HepG2 (cell line): ENCODE data around the gene ORC3. TPM values are rescaled to one million over a fixed set of nuclear protein-coding genes. Genes with fewer than 3 reads are reported as not detected.

ENCODE experiments used
- AHDC1 ChIP-seq: sonication (generic); formaldehyde crosslinking; IDR thresholded peaks from 2 replicates; pipeline ENCODE4 v1.5.1; 2020; ENCODE audit warnings: mild to moderate bottlenecking, missing genetic modification reagents, borderline replicate concordance
- CREM ChIP-seq, 2 experiments: sonication (generic) in 1 of 2; formaldehyde crosslinking in 1 of 2; IDR thresholded peaks; 2 replicates each; pipeline versions ENCODE4 v1.4.0 to v1.6.1; 2016 to 2020; ENCODE audit warnings: antibody characterized with exemption in 1 of 2, mild to moderate bottlenecking in 1 of 2, missing genetic modification reagents in 1 of 2
- IRF2 ChIP-seq: IDR thresholded peaks from 2 replicates; pipeline ENCODE4 v1.6.1; 2018; ENCODE audit warnings: missing genetic modification reagents, missing compliant biosample characterization
- NAIF1 ChIP-seq: sonication (generic); formaldehyde crosslinking; IDR thresholded peaks from 2 replicates; pipeline ENCODE4 v1.5.0; 2020; ENCODE audit warnings: mild to moderate bottlenecking, missing genetic modification reagents, borderline replicate concordance
- NCOA1 ChIP-seq: sonication (generic); formaldehyde crosslinking; IDR thresholded peaks from 2 replicates; pipeline ENCODE4 v1.9.0; 2021; ENCODE audit warnings: missing genetic modification reagents
- PATZ1 ChIP-seq: sonication (generic); formaldehyde crosslinking; IDR thresholded peaks from 2 replicates; pipeline ENCODE4 v1.4.0; 2020; ENCODE audit warnings: missing genetic modification reagents
- ZBED4 ChIP-seq: sonication (generic); formaldehyde crosslinking; IDR thresholded peaks from 2 replicates; pipeline ENCODE4 v1.4.0; 2020; ENCODE audit warnings: missing genetic modification reagents, borderline replicate concordance
- ZBTB2 ChIP-seq: sonication (generic); formaldehyde crosslinking; IDR thresholded peaks from 2 replicates; pipeline ENCODE4 v1.8.0; 2022; ENCODE audit warnings: low read depth, missing genetic modification reagents
- ZNF530 ChIP-seq: sonication (generic); formaldehyde crosslinking; IDR thresholded peaks from 2 replicates; pipeline ENCODE4 v1.5.0; 2020; ENCODE audit warnings: low read depth, mild to moderate bottlenecking, missing genetic modification reagents
- ZNF569 ChIP-seq: sonication (generic); formaldehyde crosslinking; IDR thresholded peaks from 2 replicates; pipeline ENCODE4 v1.5.0; 2020; ENCODE audit warnings: mild to moderate bottlenecking, missing genetic modification reagents, moderate library complexity, borderline replicate concordance
- ZNF7 ChIP-seq: IDR thresholded peaks from 2 replicates; pipeline ENCODE4 v1.6.1; 2016; ENCODE audit warnings: missing biosample characterization, missing genetic modification reagents
- polyA plus RNA-seq, 8 experiments: library from polyadenylated mRNA; depleted of rRNA in 3 of 8; stranded (reverse) in 7 of 8; unstranded in 1 of 8; fragments of >200 nt; fragmentation: Illumina TruSeq in 4 of 8; extraction: Trizol in 4 of 8; gene quantifications; 2 replicates each; pipeline versions ENCODE4 v1.2.1 to v1.2.3, GENCODE V29; 2011 to 2016; ENCODE audit warnings: low read depth in 4 of 8, missing spikeins in 1 of 8, mixed read lengths in 1 of 8; ENCODE audit not compliant: insufficient read depth in 1 of 8
- total RNA-seq, 5 experiments: library from RNA; depleted of rRNA; stranded (reverse); fragments of >200 nt; fragmentation: Illumina TruSeq; extraction: Trizol; gene quantifications; 2 replicates each; pipeline ENCODE4 v1.2.3, GENCODE V29; 2016; ENCODE audit warnings: low read depth in 1 of 5
- TF ChIP-seq, protein P1 (sequence below): sonication (generic); formaldehyde crosslinking; IDR thresholded peaks from 2 replicates; pipeline ENCODE4; 2020; ENCODE audit warnings: missing genetic modification reagents, mild to moderate bottlenecking, borderline replicate concordance

The ORC3 gene
- total and polyA plus RNA-seq, 2 of the 13 experiments (the other 11 are each of a cell fraction or from before 2014, with no cell fraction given): 21.8 to 43.5 TPM

DNA sequence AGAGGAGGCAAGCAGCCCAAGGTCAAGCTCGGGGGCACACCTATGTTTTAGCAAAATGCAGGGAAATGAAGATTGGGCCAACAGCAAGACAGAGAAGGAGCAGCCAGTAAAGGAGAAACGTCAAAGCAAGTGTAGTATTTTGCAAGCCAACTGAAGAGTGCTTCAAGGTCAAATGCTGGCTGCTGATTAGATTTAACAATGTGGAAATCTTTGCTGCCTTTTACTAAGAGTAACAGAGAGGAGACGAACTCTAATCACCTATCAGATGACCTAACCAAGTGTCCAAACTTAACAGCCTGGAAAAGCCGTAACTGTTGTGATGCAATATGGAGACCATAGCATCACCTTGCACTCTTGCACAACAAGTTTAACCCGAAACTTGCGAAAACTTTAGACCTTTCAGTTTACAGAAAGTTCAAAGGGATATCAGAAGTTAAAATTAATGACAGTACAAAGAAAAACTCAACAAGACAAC is 81.7 kb downstream of the ORC3 start (continued):
- TF ChIP-seq, protein P1, sequence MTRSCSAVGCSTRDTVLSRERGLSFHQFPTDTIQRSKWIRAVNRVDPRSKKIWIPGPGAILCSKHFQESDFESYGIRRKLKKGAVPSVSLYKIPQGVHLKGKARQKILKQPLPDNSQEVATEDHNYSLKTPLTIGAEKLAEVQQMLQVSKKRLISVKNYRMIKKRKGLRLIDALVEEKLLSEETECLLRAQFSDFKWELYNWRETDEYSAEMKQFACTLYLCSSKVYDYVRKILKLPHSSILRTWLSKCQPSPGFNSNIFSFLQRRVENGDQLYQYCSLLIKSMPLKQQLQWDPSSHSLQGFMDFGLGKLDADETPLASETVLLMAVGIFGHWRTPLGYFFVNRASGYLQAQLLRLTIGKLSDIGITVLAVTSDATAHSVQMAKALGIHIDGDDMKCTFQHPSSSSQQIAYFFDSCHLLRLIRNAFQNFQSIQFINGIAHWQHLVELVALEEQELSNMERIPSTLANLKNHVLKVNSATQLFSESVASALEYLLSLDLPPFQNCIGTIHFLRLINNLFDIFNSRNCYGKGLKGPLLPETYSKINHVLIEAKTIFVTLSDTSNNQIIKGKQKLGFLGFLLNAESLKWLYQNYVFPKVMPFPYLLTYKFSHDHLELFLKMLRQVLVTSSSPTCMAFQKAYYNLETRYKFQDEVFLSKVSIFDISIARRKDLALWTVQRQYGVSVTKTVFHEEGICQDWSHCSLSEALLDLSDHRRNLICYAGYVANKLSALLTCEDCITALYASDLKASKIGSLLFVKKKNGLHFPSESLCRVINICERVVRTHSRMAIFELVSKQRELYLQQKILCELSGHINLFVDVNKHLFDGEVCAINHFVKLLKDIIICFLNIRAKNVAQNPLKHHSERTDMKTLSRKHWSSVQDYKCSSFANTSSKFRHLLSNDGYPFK (CRISPR knock-in tag): no peak
- TF ChIP-seq ZBED4 (CRISPR knock-in tag) (no peak), IRF2 (CRISPR knock-in tag) (peak; percentile 98), CREM (IDR thresholded peaks at IDR 0.05) (peak; percentile 97), CREM (CRISPR knock-in tag; IDR thresholded peaks at IDR 0.05) (no peak), ZNF569 (CRISPR knock-in tag) (no peak), ZNF7 (no peak), NCOA1 (CRISPR knock-in tag) (peak; percentile 86), AHDC1 (CRISPR knock-in tag) (peak; percentile 97; the same call in 1 of the 2 replicates), PATZ1 (CRISPR knock-in tag) (peak; percentile 65; the same call in 1 of the 2 replicates), NAIF1 (0 out of 2 replicates have a peak, but pooled peaks have one; percentile 48), ZBTB2 (CRISPR knock-in tag) (no peak), ZNF530 (CRISPR knock-in tag) (no peak)
